ENCODE measurements around the gene C14orf132.

Gene C14orf132

DNA sequence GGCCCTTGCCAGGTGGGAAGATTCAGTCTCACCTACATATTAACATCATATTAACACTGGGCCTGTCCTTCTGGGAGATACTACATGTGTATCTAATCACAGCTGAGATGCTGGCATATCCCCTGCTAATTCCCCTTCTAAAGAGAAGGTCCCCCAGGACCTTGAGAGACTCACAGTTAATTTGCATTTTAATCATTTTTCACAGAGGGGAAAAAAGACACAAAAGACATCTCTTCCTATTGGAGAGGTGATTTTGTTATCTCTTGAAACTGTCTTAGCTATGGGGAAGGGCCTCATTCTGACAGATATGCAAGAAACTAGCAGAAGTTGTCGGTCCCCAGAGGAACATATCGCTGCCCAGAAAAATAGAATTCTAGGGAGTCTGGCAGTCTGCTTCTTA lies 7.5 kb downstream of the C14orf132 start:
- no peaks in the 10 kb centered on the region for H3K4me1 ChIP-seq (ENCODE audit: insufficient read depth, low read length, severe bottlenecking)
- no peak overlapping the region for H3K27ac ChIP-seq (ENCODE audit: low read depth, low read length, poor library complexity, severe bottlenecking)
- H3K4me3 ChIP-seq (ENCODE audit: low read depth, low read length, poor library complexity, severe bottlenecking) = no peak overlapping the region
- H3K4me2 ChIP-seq (ENCODE audit: low read length) = no peak overlapping the region
- no peak overlapping the region for H2AFZ ChIP-seq (ENCODE audit: low read length)
- no peaks in the 10 kb centered on the region; the same call in 1 of the 2 replicates for H3K27me3 ChIP-seq (ENCODE audit: insufficient read depth, low read length)
- no peaks in the 10 kb centered on the region for H4K20me1 ChIP-seq (ENCODE audit: insufficient read depth, low read length)
- TF ChIP-seq CTCF (IDR thresholded peaks at IDR 0.05; ENCODE audit: low read length) = no peak
- TF ChIP-seq EZH2 (IDR thresholded peaks at IDR 0.05; ENCODE audit: borderline replicate concordance, low read length) = no peak
- H3K79me2 ChIP-seq (ENCODE audit: insufficient read depth, low read length) = no peaks in the 10 kb centered on the region
- no peaks in the 10 kb centered on the region for H3K36me3 ChIP-seq (ENCODE audit: insufficient read depth, low read length)
- H3K9me3 ChIP-seq (ENCODE audit: low read length) = no peaks in the 10 kb centered on the region
- H3K9me2 ChIP-seq (ENCODE audit: low read depth, low read length) = no peaks in the 10 kb centered on the region
- no peaks in the 10 kb centered on the region for H3F3A ChIP-seq (ENCODE audit: insufficient read depth, low read length)
- no peak overlapping the region for H3K9ac ChIP-seq (ENCODE audit: low read length)

DNA sequence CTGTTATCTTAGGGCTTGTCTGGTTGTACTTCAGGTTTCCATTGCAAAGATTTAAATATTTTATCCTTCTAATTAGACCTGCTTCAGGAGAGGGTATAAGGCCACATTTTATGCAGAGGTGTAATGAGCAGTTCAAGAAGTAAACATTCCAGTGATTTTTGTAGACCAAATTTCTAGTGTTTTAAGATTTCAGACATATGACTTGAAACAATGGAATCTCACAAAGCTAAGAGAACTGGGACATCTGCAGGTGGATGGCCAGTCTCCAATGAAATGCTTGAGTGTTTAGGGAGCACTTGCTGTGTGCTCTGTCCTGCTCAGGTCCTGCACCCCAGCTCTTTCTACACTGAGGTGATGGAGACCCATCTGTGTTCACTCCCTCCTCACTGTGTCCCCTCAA lies 7.9 kb downstream of the C14orf132 start:
- H3K4me2 ChIP-seq (ENCODE audit: low read length) = no peak overlapping the region
- TF ChIP-seq CTCF (IDR thresholded peaks at IDR 0.05; ENCODE audit: low read length) = no peak
- TF ChIP-seq EZH2 (IDR thresholded peaks at IDR 0.05; ENCODE audit: borderline replicate concordance, low read length) = no peak
- H3K36me3 ChIP-seq (ENCODE audit: insufficient read depth, low read length) = no peaks in the 10 kb centered on the region

GRCh38 chr14:96049932-96050331 lies 10.8 kb downstream of the C14orf132 start:
- TF ChIP-seq EZH2 (IDR thresholded peaks at IDR 0.05; ENCODE audit: borderline replicate concordance, low read length) (no peak), CTCF (IDR thresholded peaks at IDR 0.05; ENCODE audit: low read length) (no peak)
- Histone ChIP-seq H3F3A (ENCODE audit: insufficient read depth, low read length) (no peaks in the 10 kb centered on the region), H3K27ac (ENCODE audit: low read depth, low read length, poor library complexity, severe bottlenecking) (no peak overlapping the region), H2AFZ (ENCODE audit: low read length) (no peak overlapping the region), H3K27me3 (ENCODE audit: insufficient read depth, low read length) (no peaks in the 10 kb centered on the region; the same call in 1 of the 2 replicates), H3K4me1 (ENCODE audit: insufficient read depth, low read length, severe bottlenecking) (no peaks in the 10 kb centered on the region), H3K4me2 (ENCODE audit: low read length) (no peak overlapping the region), H3K9ac (ENCODE audit: low read length) (no peak overlapping the region), H4K20me1 (ENCODE audit: insufficient read depth, low read length) (no peaks in the 10 kb centered on the region), H3K9me2 (ENCODE audit: low read depth, low read length) (no peaks in the 10 kb centered on the region), H3K4me3 (ENCODE audit: low read depth, low read length, poor library complexity, severe bottlenecking) (no peak overlapping the region), H3K9me3 (ENCODE audit: low read length) (no peaks in the 10 kb centered on the region), H3K79me2 (ENCODE audit: insufficient read depth, low read length) (no peaks in the 10 kb centered on the region), H3K36me3 (ENCODE audit: insufficient read depth, low read length) (no peaks in the 10 kb centered on the region)

More for the DNA sequence above, 7.9 kb downstream of the C14orf132 start:
- Histone ChIP-seq H3K27me3 (ENCODE audit: insufficient read depth, low read length) (no peaks in the 10 kb centered on the region; the same call in 1 of the 2 replicates), H3F3A (ENCODE audit: insufficient read depth, low read length) (no peaks in the 10 kb centered on the region), H3K9ac (ENCODE audit: low read length) (no peak overlapping the region), H3K9me2 (ENCODE audit: low read depth, low read length) (no peaks in the 10 kb centered on the region), H4K20me1 (ENCODE audit: insufficient read depth, low read length) (no peaks in the 10 kb centered on the region), H3K9me3 (ENCODE audit: low read length) (no peaks in the 10 kb centered on the region), H2AFZ (ENCODE audit: low read length) (no peak overlapping the region), H3K27ac (ENCODE audit: low read depth, low read length, poor library complexity, severe bottlenecking) (no peak overlapping the region), H3K4me3 (ENCODE audit: low read depth, low read length, poor library complexity, severe bottlenecking) (no peak overlapping the region), H3K4me1 (ENCODE audit: insufficient read depth, low read length, severe bottlenecking) (no peaks in the 10 kb centered on the region), H3K79me2 (ENCODE audit: insufficient read depth, low read length) (no peaks in the 10 kb centered on the region)
